KG1 (cell line): Measurements from ENCODE around the gene NT5DC1.

ENCODE experiments used
- DNase-seq: peaks from one replicate; lab custom pipeline; 2025; lab: John Stamatoyannopoulos, UW

NT5DC1 gene

GRCh38 chr6:116136933-116137340 is 36.3 kb downstream of the NT5DC1 start:
- no peak for DNase-seq

- no peak for DNase-seq
These were observed 39.3 kb downstream of the NT5DC1 start for GRCh38 chr6:116139917-116140316.

- no peak for DNase-seq
These were observed 44.0 kb downstream of the NT5DC1 start for GRCh38 chr6:116144605-116145004.

- no peak for DNase-seq
These were observed 45.4 kb downstream of the NT5DC1 start for GRCh38 chr6:116145803-116146675.

GRCh38 chr6:116152620-116153019 is 52.0 kb downstream of the NT5DC1 start:
- DNase-seq: no peak

GRCh38 chr6:116154887-116155286 is 54.2 kb downstream of the NT5DC1 start:
- DNase-seq: no peak

- DNase-seq: no peak
These were observed 56.0 kb downstream of the NT5DC1 start for GRCh38 chr6:116156405-116157326.

- no peak for DNase-seq
These were observed 56.7 kb downstream of the NT5DC1 start for GRCh38 chr6:116157391-116157790.

GRCh38 chr6:116158641-116159040 is 58.0 kb downstream of the NT5DC1 start:
- no peak for DNase-seq

GRCh38 chr6:116159782-116160524 is 59.3 kb downstream of the NT5DC1 start:
- no peak for DNase-seq

- DNase-seq: no peak
These were observed 64.9 kb downstream of the NT5DC1 start for GRCh38 chr6:116165596-116165995.

- no peak for DNase-seq
These were observed 65.7 kb downstream of the NT5DC1 start for GRCh38 chr6:116166369-116166768.

GRCh38 chr6:116168148-116168547 is 67.5 kb downstream of the NT5DC1 start:
- DNase-seq: no peak

- DNase-seq: no peak
These were observed 69.2 kb downstream of the NT5DC1 start for GRCh38 chr6:116169880-116170279.

GRCh38 chr6:116170358-116171057 is 69.9 kb downstream of the NT5DC1 start:
- DNase-seq: no peak

GRCh38 chr6:116173928-116174327 is 73.3 kb downstream of the NT5DC1 start:
- DNase-seq: no peak

- no peak for DNase-seq
These were observed 74.7 kb downstream of the NT5DC1 start for GRCh38 chr6:116175344-116175743.

- no peak for DNase-seq
These were observed 75.9 kb downstream of the NT5DC1 start for GRCh38 chr6:116176596-116176995.

GRCh38 chr6:116180375-116180774 is 79.7 kb downstream of the NT5DC1 start:
- DNase-seq: no peak

- no peak for DNase-seq
These were observed 88.8 kb downstream of the NT5DC1 start for GRCh38 chr6:116189472-116189871.

GRCh38 chr6:116190550-116190949 is 89.9 kb downstream of the NT5DC1 start:
- no peak for DNase-seq

GRCh38 chr6:116191881-116192280 is 91.2 kb downstream of the NT5DC1 start:
- no peak for DNase-seq
